IPS-NIHi7 (cell line): ENCODE measurements around the gene APOL6.
"Not testable (repeated sequence)": the region's sequence is repeated elsewhere in the genome, so short reads cannot be mapped to it uniquely, and the experiment has no call there.

Experiments used
- DNase-seq: peaks from one replicate; pipeline ENCODE4 v3.0.0; 2012; ENCODE audit warnings: mixed read lengths; ENCODE audit errors: extremely low spot score

Gene APOL6

DNA sequence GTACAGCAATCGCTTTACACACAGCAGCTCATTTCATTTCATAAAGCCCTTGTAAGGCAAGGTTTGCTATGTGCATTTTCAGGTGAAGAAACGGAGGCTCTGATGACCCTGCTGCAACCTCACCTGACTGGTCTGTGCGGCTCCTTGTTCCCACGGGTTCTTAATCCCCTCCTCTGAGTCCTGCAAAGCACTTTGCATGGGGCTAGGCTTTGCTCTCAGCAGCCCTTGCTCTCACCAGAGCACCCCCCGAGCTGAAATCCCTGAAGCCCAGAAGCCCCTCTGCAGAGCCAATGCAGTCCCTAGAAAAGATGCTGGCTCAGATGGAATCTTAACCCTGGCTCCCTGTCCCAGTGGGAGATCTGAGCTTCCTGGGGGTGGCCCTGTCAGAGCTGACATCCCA is 11.0 kb upstream of the APOL6 start:
- DNase-seq: no peak

DNA sequence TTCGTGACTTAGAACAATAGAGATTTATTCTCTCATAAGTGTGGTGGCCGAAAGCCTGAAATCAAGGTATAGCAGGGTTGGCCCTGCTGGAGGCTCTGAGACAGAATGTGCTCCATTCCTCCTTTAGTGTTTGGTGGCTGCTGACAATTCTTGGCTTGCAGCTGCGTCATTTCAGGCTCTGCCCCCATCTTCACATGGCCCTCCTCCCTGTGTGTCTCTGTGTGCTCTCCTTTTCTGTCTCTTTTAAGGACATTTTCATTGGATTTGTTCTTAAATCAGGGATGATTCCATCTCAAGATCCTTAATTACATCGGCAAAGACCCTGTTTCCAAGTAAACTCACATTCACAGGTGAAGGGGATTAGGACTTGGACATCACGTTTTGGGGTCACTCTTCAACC is 10.2 kb upstream of the APOL6 start:
- no peak for DNase-seq

DNA sequence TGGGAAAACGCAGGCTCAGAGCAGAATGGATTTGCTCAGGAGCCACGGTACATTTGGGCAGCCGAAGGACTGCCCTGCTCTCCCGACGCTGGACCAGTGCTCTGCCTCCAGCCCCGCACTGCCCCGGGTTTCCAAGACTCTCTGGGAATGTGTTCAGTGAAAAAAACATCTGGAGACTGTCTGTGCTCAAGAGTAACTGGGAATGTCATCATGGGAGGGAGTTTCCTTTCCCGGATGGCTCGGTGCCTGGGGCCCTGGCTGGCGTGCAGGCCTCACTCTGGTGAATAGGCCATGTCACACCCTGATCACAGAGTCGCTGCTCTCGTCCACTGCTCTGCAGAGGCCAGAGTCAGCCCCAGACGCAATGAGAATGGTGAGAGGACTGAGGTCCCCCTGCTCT is 9.8 kb upstream of the APOL6 start:
- DNase-seq: no peak

DNA sequence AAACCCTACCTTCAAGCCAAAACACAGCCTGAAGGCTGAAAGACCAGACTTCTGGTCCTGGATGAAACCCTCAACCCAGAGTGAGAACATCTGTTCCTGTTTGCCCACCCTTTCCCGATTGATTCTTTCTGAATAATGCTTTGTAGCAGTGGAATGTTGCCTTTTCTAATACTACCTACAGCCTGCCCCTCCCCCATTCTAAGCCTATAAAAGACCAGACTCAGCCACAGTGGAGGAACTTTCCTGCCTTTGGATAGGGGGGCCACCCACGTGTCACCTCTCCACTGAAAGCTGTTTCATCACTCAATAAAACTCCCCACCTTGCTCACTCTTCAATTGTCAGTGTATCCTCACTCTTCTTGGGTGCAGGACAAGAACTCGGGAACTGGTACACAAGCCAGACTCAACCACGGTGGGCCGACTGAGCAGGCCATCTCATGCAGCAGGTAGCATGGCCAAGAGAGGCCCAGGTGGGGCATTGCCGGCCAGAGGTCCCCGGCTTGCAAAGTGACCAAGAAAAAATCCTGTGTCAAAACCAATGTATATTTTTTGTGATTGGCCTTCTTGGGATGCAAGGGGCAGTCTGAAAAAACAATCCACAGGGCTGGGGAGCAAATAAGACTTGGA is 6.6 kb upstream of the APOL6 start:
- no peak for DNase-seq

DNA sequence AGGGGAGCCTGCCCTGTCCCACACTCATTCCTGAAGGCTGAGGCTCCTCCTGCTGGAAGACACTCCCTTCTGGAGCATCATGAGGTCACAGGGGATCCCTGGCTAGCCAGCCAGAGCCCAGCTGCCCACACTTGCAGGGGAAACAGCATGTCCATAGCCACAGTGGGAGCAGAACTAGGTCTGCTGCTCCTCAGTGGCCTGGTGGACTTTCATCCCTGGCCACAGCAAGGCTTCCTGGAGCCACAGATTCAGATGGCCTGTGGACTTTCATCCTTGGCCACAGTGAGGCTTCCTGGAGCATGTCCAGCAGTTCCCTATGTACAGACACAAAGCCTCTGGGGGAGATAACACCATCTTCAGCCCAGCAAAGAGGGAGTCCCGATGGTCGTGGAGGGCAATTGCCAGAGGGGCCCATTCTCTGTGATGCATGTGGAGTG is 5.9 kb upstream of the APOL6 start:
- no peak for DNase-seq

DNA sequence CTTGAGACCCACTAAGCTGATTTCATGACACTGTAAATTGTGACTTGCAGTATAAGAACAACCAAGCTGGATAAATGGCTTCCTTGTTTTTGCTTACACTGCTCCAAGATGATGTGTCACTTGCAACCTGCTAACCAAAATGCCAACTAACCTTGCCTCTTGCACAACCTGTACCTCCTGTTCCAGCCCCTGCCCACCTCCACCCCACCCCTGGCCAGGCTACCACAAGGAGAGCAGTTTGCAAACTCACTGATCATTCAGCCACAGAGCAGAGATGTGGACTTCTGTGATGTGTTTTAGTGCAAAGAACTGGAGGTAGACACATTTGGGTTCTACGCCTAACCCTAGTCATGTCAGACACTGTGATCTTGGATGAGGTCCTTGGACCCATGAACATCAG is 4.3 kb upstream of the APOL6 start:
- DNase-seq: no peak

DNA sequence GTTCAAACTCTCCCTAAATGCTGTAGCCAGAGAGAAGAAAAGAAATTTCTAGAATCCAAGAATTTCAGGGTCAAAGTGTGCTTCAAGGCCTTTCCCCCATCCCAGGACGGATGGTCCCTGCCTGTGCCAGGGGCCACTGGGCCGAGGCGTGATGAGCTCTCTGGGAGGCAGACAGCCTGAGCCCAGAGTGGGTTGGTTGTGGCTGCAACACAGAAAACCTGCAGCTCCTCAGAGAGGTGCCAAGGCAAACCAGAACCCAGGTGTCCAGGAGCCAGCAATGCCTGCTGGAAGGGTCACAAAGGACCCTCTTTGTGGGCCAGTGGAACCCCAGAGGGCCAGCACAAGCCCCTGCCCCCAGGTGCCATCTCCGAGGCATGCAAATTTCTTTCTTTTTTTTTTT is 2.6 kb upstream of the APOL6 start:
- DNase-seq: no peak

DNA sequence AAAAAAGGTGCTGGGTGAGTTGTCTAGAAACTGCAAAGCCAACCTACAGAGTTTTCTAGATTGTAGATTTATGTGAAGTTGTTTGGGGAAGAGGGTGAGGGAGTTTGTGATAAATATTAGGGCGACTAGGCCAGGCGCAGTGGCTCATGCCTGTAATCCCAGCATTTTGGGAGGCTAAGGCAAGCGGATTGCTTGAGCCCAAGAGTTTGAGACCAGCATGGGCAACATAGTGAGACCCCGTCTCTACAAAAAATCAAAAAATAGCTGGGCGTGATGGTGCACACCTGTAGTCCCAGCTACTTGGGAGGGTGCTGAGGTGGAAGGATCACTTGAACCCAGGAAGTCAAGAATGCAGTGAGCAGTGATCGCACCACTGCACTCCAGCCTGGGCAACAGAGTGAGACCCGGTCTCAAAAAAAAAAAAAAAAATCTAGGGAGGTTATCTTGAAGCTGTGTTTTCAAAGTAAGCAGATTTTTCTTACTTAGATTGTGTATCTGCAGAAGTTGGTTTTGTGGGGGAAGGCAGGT is 844 bp downstream of the APOL6 start:
- DNase-seq: no peak

DNA sequence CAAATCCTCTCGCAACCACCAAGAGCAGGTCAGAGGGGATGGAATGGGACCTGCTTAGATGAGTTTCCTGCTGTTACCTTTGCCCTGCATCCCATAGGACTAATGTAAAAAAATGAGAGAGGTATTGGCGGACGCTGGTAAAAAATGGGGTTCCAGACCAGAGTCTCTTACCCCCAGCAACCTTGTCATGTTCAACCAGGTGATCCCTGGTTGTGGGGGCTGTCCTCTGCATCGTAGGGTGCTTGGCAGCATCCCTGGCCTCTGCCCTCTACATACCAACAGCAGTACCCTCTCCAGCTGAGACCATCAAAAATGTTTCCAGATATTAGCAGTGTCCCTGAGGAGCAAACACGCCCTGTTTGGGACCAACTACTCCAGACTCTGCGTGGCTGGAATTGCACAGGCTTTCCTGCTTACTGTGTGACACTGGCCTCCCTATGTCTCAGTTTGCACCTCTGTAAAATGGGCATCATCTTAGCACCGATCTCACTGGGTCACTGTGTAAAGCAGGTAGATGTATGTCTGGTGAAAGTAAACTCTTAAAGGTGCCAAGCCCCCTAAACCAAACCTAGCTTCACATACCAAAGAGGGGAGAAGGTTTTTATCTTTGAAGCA is 1.5 kb downstream of the APOL6 start:
- no peak for DNase-seq

DNA sequence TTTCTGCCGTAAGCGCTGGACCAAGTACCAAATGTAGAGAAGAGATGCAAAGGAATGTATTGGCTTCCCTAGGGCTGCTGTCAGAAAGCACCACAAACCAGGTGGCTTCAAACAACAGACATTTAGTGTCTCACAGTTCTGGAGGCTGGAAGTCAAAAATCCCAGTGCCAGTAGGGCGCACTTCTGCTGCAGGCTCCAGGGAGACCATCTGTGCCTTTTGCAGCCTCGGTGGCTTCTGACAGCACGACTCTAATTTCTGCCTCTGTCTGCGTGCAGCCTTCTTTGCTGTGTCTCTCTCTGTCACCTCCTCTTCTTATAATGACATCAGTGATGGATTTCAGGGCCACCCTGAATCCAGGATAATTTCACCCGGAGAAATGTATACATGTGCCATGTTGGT is 2.8 kb downstream of the APOL6 start:
- no peak for DNase-seq

DNA sequence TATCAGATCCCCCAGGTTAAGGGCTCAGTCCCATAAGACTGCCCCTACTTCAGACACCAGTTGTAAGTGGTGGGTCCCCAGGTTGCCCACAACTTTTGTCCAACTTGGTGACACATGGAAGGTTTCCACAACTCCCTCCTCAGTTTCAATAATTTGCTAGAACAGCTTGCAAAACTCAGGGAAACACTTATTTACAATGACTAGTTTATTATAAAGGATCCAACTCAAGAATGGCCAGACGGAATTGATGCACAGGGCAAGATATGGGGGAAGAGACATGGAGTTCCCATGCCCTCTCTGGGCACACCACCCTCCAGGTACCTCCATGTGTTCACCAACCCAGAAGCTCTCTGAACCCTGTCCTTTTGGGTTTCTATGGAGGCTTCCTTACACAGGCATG is 5.6 kb downstream of the APOL6 start:
- DNase-seq: no peak

DNA sequence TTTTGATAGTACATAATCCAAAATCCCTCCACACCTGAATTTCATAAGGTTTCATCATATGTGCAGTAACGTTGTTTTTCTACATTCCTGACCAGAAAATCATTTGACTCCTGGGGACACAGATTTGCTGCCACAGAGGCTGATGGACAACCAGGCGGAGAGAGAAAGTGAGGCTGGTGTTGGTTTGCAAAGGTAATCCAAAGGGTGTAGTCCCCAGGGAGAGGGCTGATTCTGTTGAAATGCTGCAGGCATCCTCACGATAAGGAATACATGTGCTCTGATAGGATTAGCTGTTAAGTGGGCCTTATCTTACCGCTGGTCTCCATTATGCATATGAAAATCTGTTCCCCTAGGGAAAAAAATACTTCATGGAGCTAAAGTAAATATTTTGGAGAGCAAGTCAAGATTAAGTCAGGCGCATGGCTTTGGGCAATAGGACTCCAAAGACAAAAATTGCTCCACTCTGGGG is 8.1 kb downstream of the APOL6 start:
- no peak for DNase-seq

DNA sequence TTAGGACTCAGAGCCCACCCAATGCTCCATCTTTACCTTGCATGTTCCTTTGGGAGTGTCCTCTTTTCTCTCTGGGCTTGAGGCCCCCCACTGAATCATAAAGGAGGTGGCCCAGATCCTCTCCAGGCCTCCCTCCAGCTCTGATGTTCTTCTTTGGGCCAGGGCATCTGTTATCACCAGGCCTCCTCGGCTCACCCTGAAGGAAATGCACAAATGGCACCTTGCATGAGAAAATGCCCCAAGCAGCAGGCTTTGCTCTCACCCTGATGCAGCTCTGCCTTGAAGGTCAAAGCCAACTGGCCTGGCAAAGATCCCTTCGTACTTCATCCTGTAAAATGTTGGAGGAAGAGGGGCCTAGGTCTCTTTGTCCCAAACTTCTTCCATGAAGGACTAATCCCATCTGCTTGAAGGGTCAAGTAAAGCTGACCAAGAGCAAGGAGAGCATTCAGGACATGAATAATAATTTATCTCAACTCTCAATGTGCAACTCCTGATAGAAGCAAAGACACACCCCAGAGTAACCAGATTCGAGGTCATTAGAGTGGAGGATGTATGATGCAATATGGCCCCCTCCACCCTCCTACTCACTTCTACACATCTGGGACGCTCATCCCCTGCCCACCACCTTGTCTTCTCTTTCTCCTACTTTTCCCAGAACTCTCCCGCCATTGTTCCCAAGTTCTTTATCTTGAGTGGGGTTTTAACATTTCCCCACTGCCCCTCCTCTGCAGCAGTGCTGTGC is 9.5 kb downstream of the APOL6 start:
- DNase-seq: no peak

DNA sequence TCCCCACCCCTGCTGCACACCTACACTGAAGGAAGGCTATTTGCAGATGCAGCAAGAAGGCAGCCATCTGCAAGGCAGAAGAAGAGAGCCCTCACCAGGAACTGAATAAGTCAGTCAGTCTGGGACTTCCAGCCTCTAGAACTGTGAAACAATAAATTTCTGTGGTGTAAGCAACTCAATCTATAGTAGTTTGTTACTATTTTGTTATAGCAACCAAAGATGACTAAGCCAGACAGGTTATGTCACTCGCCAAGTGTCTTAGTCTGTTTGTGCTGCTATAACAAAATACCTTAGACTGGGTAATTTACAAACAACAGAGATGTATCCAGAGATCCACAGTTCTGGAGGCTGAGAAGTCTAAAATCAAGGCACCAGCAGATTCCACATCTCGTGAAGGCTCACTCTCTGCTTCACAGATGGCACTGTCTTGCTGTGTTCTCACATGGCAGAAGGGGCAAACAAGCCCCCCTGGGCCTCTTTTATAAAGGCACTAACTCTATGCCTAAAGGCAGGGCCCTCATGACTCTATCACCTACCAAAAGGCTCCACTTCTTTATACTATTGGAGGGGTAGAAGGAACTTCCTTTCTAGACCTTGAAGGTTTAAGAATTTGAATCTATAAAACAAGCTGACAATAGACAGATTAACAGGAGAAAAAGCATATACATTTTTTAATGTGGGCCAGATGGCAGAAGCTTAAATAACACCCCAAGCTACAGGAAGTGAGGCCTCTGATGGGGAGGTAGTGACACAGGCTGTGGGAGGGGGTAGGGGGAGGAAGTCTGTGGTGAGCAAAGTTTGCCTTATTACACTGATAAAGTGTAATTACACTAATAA is 12.3 kb downstream of the APOL6 start:
- DNase-seq: no peak

DNA sequence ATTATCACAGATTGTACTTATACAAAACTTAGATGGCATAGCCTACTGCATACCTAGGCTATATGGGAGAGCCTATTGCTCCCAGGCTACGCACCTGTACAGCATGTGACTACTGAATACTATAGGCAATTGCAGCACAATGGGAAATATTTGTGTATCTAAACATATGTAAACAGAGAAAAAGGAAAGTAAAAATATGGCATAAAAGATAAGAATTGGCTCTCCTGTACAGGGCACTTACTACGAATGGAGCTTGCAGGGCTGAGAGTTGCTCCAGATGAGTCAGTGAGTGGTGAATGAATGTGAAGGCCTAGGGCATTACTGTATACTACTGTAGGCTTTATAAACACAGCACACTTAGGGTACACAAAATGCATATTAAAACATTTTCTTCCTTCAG is 13.2 kb downstream of the APOL6 start:
- DNase-seq: no peak

DNA sequence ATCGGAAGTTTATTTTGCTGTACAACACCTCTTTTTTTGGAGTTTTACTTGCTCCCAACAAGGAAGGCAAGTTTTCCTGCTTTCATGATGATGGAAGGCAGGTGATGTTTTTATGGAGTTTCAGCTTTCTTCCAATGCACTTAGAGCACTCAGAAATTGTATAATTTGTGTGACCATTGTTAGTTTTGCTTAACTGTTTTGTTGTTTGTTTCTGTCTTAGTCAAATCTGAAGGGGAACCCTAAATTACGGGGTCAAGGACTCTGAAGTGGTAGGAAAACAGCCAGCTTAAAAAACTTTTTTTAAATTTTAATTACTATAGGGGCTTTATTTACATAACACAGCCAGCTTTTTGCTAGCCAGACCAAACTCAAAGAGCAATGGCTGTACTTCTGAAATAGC is 14.7 kb downstream of the APOL6 start:
- DNase-seq: no peak

DNA sequence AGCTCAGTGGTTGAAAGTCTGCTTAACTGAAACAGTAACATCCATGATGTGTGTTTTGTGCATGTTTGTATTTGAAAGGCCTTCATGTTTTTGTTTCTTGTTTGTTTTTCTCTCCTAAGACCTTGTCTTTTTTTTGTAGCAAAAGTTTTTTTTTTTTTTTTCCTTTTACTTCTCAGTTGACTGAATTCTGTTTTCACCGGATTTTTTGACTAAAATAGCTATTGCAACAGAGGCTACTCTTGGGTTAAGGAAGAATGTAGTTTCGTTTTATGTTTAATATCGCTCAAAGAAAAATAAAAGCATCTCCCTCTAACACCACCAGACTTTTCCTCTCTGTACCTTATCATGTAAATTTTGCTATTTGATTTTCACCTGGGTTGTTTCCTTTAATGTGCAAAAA is 15.1 kb downstream of the APOL6 start:
- no peak for DNase-seq

DNA sequence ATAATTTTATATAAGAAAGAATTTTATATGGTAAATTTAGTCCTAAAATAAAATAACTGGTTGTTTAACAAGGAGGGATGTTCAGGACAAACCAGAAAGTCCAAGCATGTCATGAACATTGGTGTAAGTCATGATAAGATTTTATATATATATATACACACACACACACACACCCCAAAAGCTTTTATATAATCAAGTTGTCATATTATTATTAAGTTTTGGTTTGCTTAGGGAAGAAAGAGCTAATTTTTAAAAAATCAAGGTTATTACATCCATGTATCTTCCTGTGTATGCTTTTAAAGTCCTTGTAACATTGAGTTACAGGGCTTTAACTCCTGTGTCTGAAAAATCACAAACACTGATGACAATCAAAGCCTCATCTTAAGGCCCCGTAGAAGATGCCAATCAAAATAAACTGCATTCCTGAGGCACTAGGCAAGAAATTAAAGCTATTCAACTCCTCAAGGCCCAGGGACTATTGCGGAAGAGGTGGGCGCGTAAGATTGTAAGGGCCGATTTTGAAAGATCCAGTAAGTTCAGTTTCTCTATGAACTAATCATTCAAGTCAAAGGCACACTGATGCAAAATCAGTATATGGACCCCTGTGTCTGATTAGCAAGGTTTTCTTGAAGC is 16.8 kb downstream of the APOL6 start:
- no peak for DNase-seq

DNA sequence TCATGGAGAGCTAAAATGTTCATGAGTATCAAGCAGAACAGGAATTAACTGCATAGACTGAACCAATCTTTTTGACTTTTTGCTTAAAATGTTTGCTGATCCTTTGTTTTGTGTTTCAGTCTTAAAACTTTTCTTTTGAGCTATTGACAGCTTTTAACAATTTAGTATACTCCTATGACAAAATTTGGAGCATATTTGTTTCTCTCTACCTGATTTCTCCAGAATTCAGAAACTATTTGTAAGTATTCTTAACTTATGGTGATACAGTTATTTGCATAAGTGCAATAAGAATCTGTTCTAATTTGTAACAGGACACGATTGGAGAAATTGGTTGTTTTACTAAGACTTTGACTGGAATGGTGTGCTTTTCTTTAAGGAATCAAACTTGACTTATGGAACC is 18.5 kb downstream of the APOL6 start:
- not testable (repeated sequence) for DNase-seq

DNA sequence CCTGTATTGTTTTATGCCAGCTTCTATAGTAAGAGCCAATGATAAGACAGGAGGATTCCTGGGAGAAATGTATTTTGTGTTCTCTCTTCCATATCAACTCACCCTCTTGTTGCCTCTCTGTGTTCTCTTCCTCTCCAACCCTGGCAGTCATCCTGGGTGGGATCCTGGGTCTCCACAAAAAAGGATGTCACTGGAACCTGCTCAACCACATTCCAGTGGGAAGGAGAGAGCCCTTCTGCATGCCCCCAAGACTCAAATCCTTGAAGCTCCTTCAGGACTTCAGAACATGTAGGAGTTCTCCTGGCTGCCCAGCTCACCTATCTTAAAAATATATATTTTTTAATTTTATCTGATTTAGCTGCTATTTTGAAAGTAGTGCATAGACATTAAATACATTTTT is 26.1 kb downstream of the APOL6 start:
- DNase-seq: no peak

DNA sequence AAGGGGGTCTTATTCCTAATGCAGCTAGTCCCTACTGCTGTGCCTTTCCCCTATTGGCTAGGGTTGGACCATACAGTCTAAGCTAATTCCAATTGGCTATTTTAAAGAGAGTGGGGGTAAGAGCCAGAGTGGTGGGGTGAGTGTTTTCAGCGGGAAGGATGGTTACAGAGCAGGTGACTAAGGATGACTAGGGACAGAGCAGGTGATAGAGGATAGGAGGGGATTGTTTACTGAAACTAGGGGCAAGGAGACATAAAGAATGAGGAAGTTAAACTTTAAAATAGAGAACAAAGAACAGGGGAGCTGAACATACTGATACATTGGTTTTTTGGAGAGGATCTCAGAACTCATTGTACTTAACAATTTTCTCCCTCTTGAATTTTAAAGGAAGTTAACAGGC is 27.8 kb downstream of the APOL6 start:
- DNase-seq: not testable (repeated sequence)
